ENCODE data around the gene UBA6.

GRCh38 chr4:67684839-67685531, 16.0 kb downstream of the UBA6 start:
- TF ChIP-seq CTCF (conservative IDR thresholded peaks at IDR 0.05) (no peak), ZFX (IDR thresholded peaks at IDR 0.05) (no peak)

All from C4-2B (cell line).